K562 (cell line): Measurements from ENCODE around the gene EPB41L1. TPM values are rescaled to one million over a fixed set of nuclear protein-coding genes. Genes with fewer than 3 reads are reported as not detected.

Source experiments
- ATAC-seq: fragments of 200-7000 bp; cut with Tn5 transposase; 3 replicates; pipeline ENCODE4 v1.9.1; 2020; ENCODE audit warnings: moderate library complexity
- BruUV-seq: library from RNA; stranded (reverse); fragments of 400-500 nt; replicated peaks from 2 replicates; lab custom pipeline; 2021; lab: Mats Ljungman, UMichigan
- CTCF ChIA-PET: fragments of 300-600 bp; formaldehyde crosslinking; extraction: SDS; loops from one replicate; lab custom pipeline; 2021; ENCODE audit warnings: low intra/inter-chr PET ratio; lab: Yijun Ruan, JAX
- POLR2A ChIA-PET: fragments of 300-600, 350-650 bp; sonication (Branson Sonifier 250); formaldehyde crosslinking; extraction: SDS; loops from one replicate; lab custom pipeline; 2021; ENCODE audit warnings: antibody characterized with exemption, inconsistent platforms; lab: Yijun Ruan, JAX
- DNase-seq, 4 experiments: peaks; one replicate each; pipeline versions ENCODE4 v3.0.0 to v3.0.0-alpha.2; 2011 to 2018; ENCODE audit warnings: low spot score in 3 of 4, mixed read lengths in 3 of 4; ENCODE audit errors: extremely low read depth in 1 of 4
- FAIRE-seq: peaks from 2 replicates; lab custom pipeline; 2011; peaks lifted over from hg19 to GRCh38; lab: Jason Lieb, UNC
- H2AFZ ChIP-seq: 2 replicates; pipeline ENCODE4 v1.6.0; 2011; ENCODE audit warnings: low read depth, low read length, control low read depth, inconsistent platforms
- H3K27ac ChIP-seq: fragments of 200-600 bp; 3 replicates; pipeline ENCODE4 v1.8.0; 2011; ENCODE audit warnings: low read depth, mild to moderate bottlenecking, control low read depth, inconsistent platforms, low read length, moderate library complexity, mixed read lengths; ENCODE audit errors: extremely low read depth
- H3K27me3 ChIP-seq, 2 experiments: fragments of 300-600 bp in 1 of 2; 2 replicates in 1 of 2; 3 replicates in 1 of 2; pipeline versions ENCODE4 v1.6.0 to v1.8.0; 2011; ENCODE audit warnings: inconsistent platforms in 2 of 2, low read length in 2 of 2, mild to moderate bottlenecking in 1 of 2, mixed read lengths in 1 of 2, moderate library complexity in 1 of 2; ENCODE audit not compliant: control insufficient read depth in 2 of 2, insufficient read depth in 2 of 2
- H3K36me3 ChIP-seq: fragments of 300-600 bp; 3 replicates; pipeline ENCODE4 v1.8.0; 2011; ENCODE audit warnings: mild to moderate bottlenecking, low read length, inconsistent platforms; ENCODE audit not compliant: control insufficient read depth, insufficient read depth
- H3K4me1 ChIP-seq, 2 experiments: fragments of 200-600 bp in 1 of 2; replicated peaks in 1 of 2; 2 replicates in 1 of 2; 3 replicates in 1 of 2; pipeline versions ENCODE4 v1.5.1 to v1.8.0; 2011; ENCODE audit warnings: inconsistent platforms in 2 of 2, low read length in 2 of 2, mild to moderate bottlenecking in 1 of 2, mixed read lengths in 1 of 2, moderate library complexity in 1 of 2; ENCODE audit not compliant: control insufficient read depth in 2 of 2, insufficient read depth in 2 of 2
- H3K4me2 ChIP-seq: 2 replicates; pipeline ENCODE4 v1.6.1; 2011; ENCODE audit warnings: low read length, control low read depth, inconsistent platforms, mixed read lengths; ENCODE audit not compliant: insufficient read depth
- H3K4me3 ChIP-seq: fragments of 200-600 bp; sonication (generic), shearing (Covaris generic); 2 replicates; pipeline ENCODE4 v1.5.1; 2016; ENCODE audit warnings: control low read depth, inconsistent platforms
- H3K79me2 ChIP-seq: fragments of 200-600 bp; 3 replicates; pipeline ENCODE4 v1.8.0; 2011; ENCODE audit warnings: low read length, inconsistent platforms; ENCODE audit not compliant: control insufficient read depth, insufficient read depth
- H3K9ac ChIP-seq, 2 experiments: 2 replicates each; pipeline versions ENCODE4 v1.6.0 to v1.6.1; 2011; ENCODE audit warnings: low read depth in 2 of 2, low read length in 2 of 2, control low read depth in 1 of 2, inconsistent platforms in 1 of 2, mild to moderate bottlenecking in 1 of 2, mixed read lengths in 1 of 2; ENCODE audit not compliant: insufficient read depth in 1 of 2
- H3K9me1 ChIP-seq: one replicate; pipeline ENCODE4 v1.6.0; 2011; ENCODE audit warnings: inconsistent platforms, mild to moderate bottlenecking, low read length, moderate library complexity; ENCODE audit not compliant: control insufficient read depth, insufficient read depth
- H3K9me3 ChIP-seq: replicated peaks from 2 replicates; pipeline ENCODE4 v1.5.1; 2011; ENCODE audit warnings: low read depth, low read length, inconsistent platforms; ENCODE audit not compliant: control insufficient read depth, insufficient read depth
- H4K20me1 ChIP-seq: replicated peaks from 2 replicates; pipeline ENCODE4 v1.6.1; 2011; ENCODE audit warnings: low read length, inconsistent platforms, mixed read lengths; ENCODE audit not compliant: control insufficient read depth, insufficient read depth
- CBX1 ChIP-seq: sonication (generic); IDR thresholded peaks from 2 replicates; pipeline ENCODE4 v1.6.1; 2016; ENCODE audit warnings: antibody characterized with exemption, low read depth, mild to moderate bottlenecking
- FOXK1 ChIP-seq: sonication (generic); formaldehyde crosslinking; IDR thresholded peaks from 2 replicates; pipeline ENCODE4 v1.8.0; 2022; ENCODE audit warnings: missing genetic modification reagents, mild to moderate bottlenecking, borderline replicate concordance
- HDAC8 ChIP-seq: fragments of 450-650 bp; IDR thresholded peaks from 2 replicates; pipeline ENCODE4 v1.6.1; 2016; ENCODE audit warnings: mild to moderate bottlenecking, missing genetic modification characterization, moderate library complexity, missing compliant biosample characterization
- MAZ ChIP-seq, 2 experiments: fragments of 450-650 bp in 1 of 2; sonication (generic) in 1 of 2; formaldehyde crosslinking; IDR thresholded peaks in 1 of 2; conservative IDR thresholded peaks in 1 of 2; 2 replicates each; pipeline versions ENCODE4 v1.4.0 to v1.5.0; 2020; ENCODE audit warnings: mild to moderate bottlenecking in 1 of 2, missing genetic modification reagents in 1 of 2
- NR2C1 ChIP-seq, 2 experiments: fragments of 450-650 bp; IDR thresholded peaks; 2 replicates each; pipeline ENCODE4 v1.6.1; 2017; ENCODE audit warnings: mild to moderate bottlenecking in 2 of 2, antibody characterized with exemption in 1 of 2, inconsistent platforms in 1 of 2, missing compliant biosample characterization in 1 of 2, missing genetic modification characterization in 1 of 2
- NR2C2 ChIP-seq, 2 experiments: fragments of 200-800 bp in 1 of 2; sonication (Bioruptor generic) in 1 of 2; sonication (generic) in 1 of 2; formaldehyde crosslinking in 1 of 2; IDR thresholded peaks; 2 replicates each; pipeline versions ENCODE4 v1.6.1 to v1.8.0; 2016 to 2022; ENCODE audit warnings: mild to moderate bottlenecking in 1 of 2, missing compliant biosample characterization in 1 of 2, missing genetic modification characterization in 1 of 2, missing genetic modification reagents in 1 of 2
- SRSF1 ChIP-seq: fragments of 200-400 bp; formaldehyde crosslinking; IDR thresholded peaks from 2 replicates; pipeline ENCODE4 v1.6.1; 2017; ENCODE audit warnings: mild to moderate bottlenecking, low read depth, low read length, moderate library complexity
- TOE1 ChIP-seq, 2 experiments: fragments of 450-650 bp in 1 of 2; sonication (generic) in 1 of 2; formaldehyde crosslinking in 1 of 2; IDR thresholded peaks; 2 replicates each; pipeline versions ENCODE4 v1.7.1 to v1.8.0; 2016 to 2022; ENCODE audit warnings: borderline replicate concordance in 2 of 2, mild to moderate bottlenecking in 2 of 2, antibody characterized with exemption in 1 of 2, inconsistent platforms in 1 of 2, low read depth in 1 of 2, missing genetic modification reagents in 1 of 2, moderate library complexity in 1 of 2
- ZNF644 ChIP-seq: fragments of 200-800 bp; sonication (Bioruptor generic); IDR thresholded peaks from 2 replicates; pipeline ENCODE4 v1.6.1; 2016; ENCODE audit warnings: low read depth, missing genetic modification characterization, missing compliant biosample characterization
- ZNF695 ChIP-seq: fragments of 450-650 bp; formaldehyde crosslinking; IDR thresholded peaks from 2 replicates; pipeline ENCODE4 v1.4.0; 2020; ENCODE audit warnings: mild to moderate bottlenecking, moderate library complexity
- ZNF717 ChIP-seq: fragments of 250-450 bp; sonication (Bioruptor Pico); IDR thresholded peaks from 2 replicates; pipeline ENCODE4 v1.5.0; 2021
- ZNF77 ChIP-seq: fragments of 250-450 bp; sonication (Bioruptor Pico); IDR thresholded peaks from 2 replicates; pipeline ENCODE4 v1.5.0; 2020
- ZNF780A ChIP-seq: fragments of 250-450 bp; sonication (Bioruptor Pico); IDR thresholded peaks from 2 replicates; pipeline ENCODE4 v1.5.0; 2021; ENCODE audit warnings: mild to moderate bottlenecking
- WGBS: fragments of 100-300 bp; shearing (Covaris generic); methylation state at CpG from one replicate; pipeline ENCODE4 v1.1.6; 2016; ENCODE audit warnings: low coverage, mixed read lengths; ENCODE audit not compliant: insufficient coverage; ENCODE audit errors: missing lambda C conversion rate; 5-methylcytosine and 5-hydroxymethylcytosine counted together
- in situ Hi-C: fragments of 300-500 bp; cut with MboI; formaldehyde crosslinking; loops from 4 replicates; pipeline ENCODE4 v1.15.0; 2018; ENCODE audit warnings: inconsistent platforms, mixed read lengths
- intact Hi-C: fragments of 100-400 bp; cut with micrococcal nuclease; formaldehyde crosslinking; loops from 2 replicates; pipeline ENCODE4 v1.14.2; 2022
- polyA plus RNA-seq, 8 experiments: library from polyadenylated mRNA; depleted of rRNA in 4 of 8; stranded (reverse) in 5 of 8; unstranded in 3 of 8; fragments of >200 nt; fragmentation: Nextera tagmentation in 2 of 8; fragmentation: Illumina TruSeq in 1 of 8; extraction: Ambion mirVana in 2 of 8; extraction: Trizol in 1 of 8; gene quantifications; 2 replicates each; pipeline versions ENCODE4 v1.2.1 to v1.2.3, GENCODE V29; 2011 to 2014; ENCODE audit warnings: inconsistent platforms in 1 of 8, missing spikeins in 1 of 8
- total RNA-seq, 7 experiments: library from RNA; depleted of rRNA in 6 of 7; stranded (reverse); fragments of >200 nt in 6 of 7; fragmentation: Illumina TruSeq in 2 of 7; extraction: Trizol in 2 of 7; gene quantifications; 2 replicates each; pipeline versions ENCODE4 v1.2.1 to v1.2.3, GENCODE V29; 2011 to 2021; ENCODE audit warnings: low replicate concordance in 1 of 7
- TF ChIP-seq, protein P1 (sequence below): sonication (generic); formaldehyde crosslinking; IDR thresholded peaks from 2 replicates; pipeline ENCODE4 v1.8.1; 2022; ENCODE audit warnings: missing genetic modification reagents
- TF ChIP-seq, protein P2 (sequence below): fragments of 450-650 bp; conservative IDR thresholded peaks from 2 replicates; pipeline ENCODE4 v1.6.1; 2016; ENCODE audit warnings: missing genetic modification characterization, low read depth, mild to moderate bottlenecking, missing compliant biosample characterization, moderate library complexity

Gene EPB41L1
- total and polyA plus RNA-seq, 9 of the 15 experiments (the other 6 are each of a cell fraction or from before 2014, with no cell fraction given): 0.11 to 4.3 (median 1.3) TPM

DNA sequence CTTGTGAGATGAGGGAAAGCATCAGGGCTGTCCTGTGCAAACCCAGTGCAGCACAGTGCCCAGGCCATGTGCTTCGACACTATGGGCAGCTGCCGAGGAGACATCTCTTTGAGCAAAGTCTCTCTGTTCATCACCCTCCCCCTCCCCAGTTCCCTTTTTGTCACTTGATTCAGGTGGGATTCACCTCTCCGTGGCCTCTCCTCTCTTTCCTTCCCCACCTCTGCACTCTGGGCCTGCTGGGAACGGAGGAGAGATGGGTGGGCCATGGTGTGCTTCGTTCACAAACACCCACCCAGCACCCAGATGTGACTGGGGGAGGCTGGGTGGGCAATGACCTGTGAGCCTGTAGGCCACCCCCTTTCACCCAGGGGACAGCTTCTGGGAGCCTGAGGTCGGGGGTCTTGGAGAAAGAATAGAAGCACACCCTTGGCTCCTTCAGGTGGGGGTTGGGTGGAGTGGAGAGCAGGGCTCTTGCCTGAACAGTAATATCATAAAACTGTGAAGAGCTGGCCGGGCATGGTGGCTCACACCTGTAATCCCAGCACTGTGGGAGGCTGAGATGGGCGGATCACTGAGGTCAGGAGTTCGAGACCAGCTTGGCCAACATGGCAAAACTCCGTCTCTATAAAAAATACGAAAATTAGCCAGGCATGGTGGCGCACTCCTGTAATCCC is 118.1 kb downstream of the EPB41L1 start:
- H3K4me1 ChIP-seq: peaks cover 0 to 6% of the 10 kb centered on the region in 2 experiments; a peak in 2 of 5 replicates
- H3K36me3 ChIP-seq: no peaks in the 10 kb centered on the region
- no peak overlapping the region for H3K4me3 ChIP-seq
- POLR2A ChIA-PET: interaction anchor here (0.7 to 1.6 kb wide), 4 partner anchors 13 to 1722 kb away, joined by 3 to 5 read pairs (median 3); no protein-coding TSS in a partner anchor
- in situ Hi-C loops (no loop called here), intact Hi-C loops (loop anchor here (1.0 kb wide), 1 partner anchor 127 kb away; no protein-coding TSS in a partner anchor)
- no peaks in the 10 kb centered on the region for H3K9me1 ChIP-seq
- H3K9me3 ChIP-seq: no peaks in the 10 kb centered on the region
- DNase-seq (no peak), ATAC-seq (no peak), FAIRE-seq (no peak)
- H3K4me2 ChIP-seq: no peak overlapping the region
- no peak for TF ChIP-seq HDAC8
- TF ChIP-seq ZNF717 (CRISPR knock-in tag): no peak
- TF ChIP-seq CBX1: no peak
- no peak for TF ChIP-seq ZNF695 (CRISPR knock-in tag)
- TF ChIP-seq MAZ (CRISPR knock-in tag; conservative IDR thresholded peaks at IDR 0.05 in 1 of 2, IDR thresholded peaks at IDR 0.05 in 1 of 2): no peak
- TF ChIP-seq, protein P1, sequence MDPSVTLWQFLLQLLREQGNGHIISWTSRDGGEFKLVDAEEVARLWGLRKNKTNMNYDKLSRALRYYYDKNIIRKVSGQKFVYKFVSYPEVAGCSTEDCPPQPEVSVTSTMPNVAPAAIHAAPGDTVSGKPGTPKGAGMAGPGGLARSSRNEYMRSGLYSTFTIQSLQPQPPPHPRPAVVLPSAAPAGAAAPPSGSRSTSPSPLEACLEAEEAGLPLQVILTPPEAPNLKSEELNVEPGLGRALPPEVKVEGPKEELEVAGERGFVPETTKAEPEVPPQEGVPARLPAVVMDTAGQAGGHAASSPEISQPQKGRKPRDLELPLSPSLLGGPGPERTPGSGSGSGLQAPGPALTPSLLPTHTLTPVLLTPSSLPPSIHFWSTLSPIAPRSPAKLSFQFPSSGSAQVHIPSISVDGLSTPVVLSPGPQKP (CRISPR knock-in tag): no peak
- no peak for TF ChIP-seq TOE1 (IDR thresholded peaks at IDR 0.05; ENCODE audit: borderline replicate concordance)
- TF ChIP-seq TOE1 (CRISPR knock-in tag; IDR thresholded peaks at IDR 0.05; ENCODE audit: borderline replicate concordance, low read depth): no peak
- TF ChIP-seq NR2C2 (CRISPR knock-in tag; IDR thresholded peaks at IDR 0.05): no peak
- TF ChIP-seq NR2C2 (tag; IDR thresholded peaks at IDR 0.05): no peak
- no peak for TF ChIP-seq FOXK1 (CRISPR knock-in tag)
- TF ChIP-seq, protein P2, sequence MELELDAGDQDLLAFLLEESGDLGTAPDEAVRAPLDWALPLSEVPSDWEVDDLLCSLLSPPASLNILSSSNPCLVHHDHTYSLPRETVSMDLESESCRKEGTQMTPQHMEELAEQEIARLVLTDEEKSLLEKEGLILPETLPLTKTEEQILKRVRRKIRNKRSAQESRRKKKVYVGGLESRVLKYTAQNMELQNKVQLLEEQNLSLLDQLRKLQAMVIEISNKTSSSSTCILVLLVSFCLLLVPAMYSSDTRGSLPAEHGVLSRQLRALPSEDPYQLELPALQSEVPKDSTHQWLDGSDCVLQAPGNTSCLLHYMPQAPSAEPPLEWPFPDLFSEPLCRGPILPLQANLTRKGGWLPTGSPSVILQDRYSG (tag): no peak
- TF ChIP-seq ZNF77: no peak
- TF ChIP-seq NR2C1 (IDR thresholded peaks at IDR 0.05): no peak
- TF ChIP-seq NR2C1 (tag; IDR thresholded peaks at IDR 0.05): no peak
- TF ChIP-seq ZNF780A (CRISPR knock-in tag): no peak
- no peak for TF ChIP-seq ZNF644 (tag)
- no peak for TF ChIP-seq SRSF1
- BruUV-seq: no TSS peak
- H4K20me1 ChIP-seq: 0 out of 2 replicates have a peak, but pooled peaks cover 10% of the 10 kb centered on the region
- no peak overlapping the region for H3K27ac ChIP-seq
- no peaks in the 10 kb centered on the region for H3K79me2 ChIP-seq
- CTCF ChIA-PET: interaction anchor here (1.1 kb wide), 1 partner anchor 167 kb away, joined by 3 read pairs; no protein-coding TSS in a partner anchor
- 6% methylated on average over 9 of the region's 12 CpGs for WGBS
- no peak overlapping the region for H2AFZ ChIP-seq
- peaks cover 22 to 69% of the 10 kb centered on the region in 2 experiments; a peak in 4 of 5 replicates for H3K27me3 ChIP-seq
- no peak overlapping the region for H3K9ac ChIP-seq
